Gastrocnemius medialis (tissue), 4 donors: ENCODE measurements around the gene STARD7. TPM values are rescaled to one million over a fixed set of nuclear protein-coding genes. Genes with fewer than 3 reads are reported as not detected.

Experiments
- ATAC-seq, 2 donors: fragments of 150-250 bp; one replicate each; pipeline ENCODE4 v1.9.1; 2016
- DNase-seq, 2 donors: peaks; one replicate each; pipeline ENCODE4 v3.0.0-alpha.2; 2019
- H3K27ac ChIP-seq, 4 donors: fragments of 200-600 bp; sonication (generic); 1 replicate in 1 of 4; 2 replicates in 3 of 4; pipeline ENCODE4 v1.5.1; 2016 to 2018; ENCODE audit warnings: mild to moderate bottlenecking in 2 of 4, moderate library complexity in 1 of 4
- H3K27me3 ChIP-seq, 3 donors: fragments of 200-600 bp; sonication (generic) in 2 of 3; 1 replicate in 1 of 3; 2 replicates in 2 of 3; pipeline versions ENCODE4 v1.5.1 to v1.6.0; 2016 to 2019; ENCODE audit warnings: mild to moderate bottlenecking in 1 of 3, moderate library complexity in 1 of 3
- H3K36me3 ChIP-seq, 2 donors: fragments of 200-600 bp; sonication (generic) in 1 of 2; one replicate each; pipeline ENCODE4 v1.5.1; 2017 to 2018
- H3K4me1 ChIP-seq, 2 donors: fragments of 200-600 bp; sonication (generic) in 1 of 2; one replicate each; pipeline ENCODE4 v1.5.1; 2016 to 2017; ENCODE audit warnings: mild to moderate bottlenecking in 2 of 2
- H3K4me3 ChIP-seq, 4 donors: fragments of 200-600 bp; sonication (generic) in 3 of 4; 1 replicate in 1 of 4; 2 replicates in 3 of 4; pipeline ENCODE4 v1.5.1; 2016 to 2019; ENCODE audit warnings: mild to moderate bottlenecking in 2 of 4
- H3K9me3 ChIP-seq, 3 donors: fragments of 200-600 bp; sonication (generic) in 2 of 3; 1 replicate in 1 of 3; 2 replicates in 2 of 3; pipeline ENCODE4 v1.5.1; 2016 to 2019
- CTCF ChIP-seq, 5 experiments: fragments of 450-650 bp in 3 of 5; fragments of 200-600 bp in 2 of 5; sonication (generic) in 2 of 5; IDR thresholded peaks in 4 of 5; conservative IDR thresholded peaks in 1 of 5; 1 replicate in 4 of 5; 2 replicates in 1 of 5; pipeline ENCODE4 v1.5.1; 2016 to 2019; ENCODE audit warnings: antibody characterized with exemption in 5 of 5, mild to moderate bottlenecking in 3 of 5, moderate library complexity in 3 of 5
- POLR2A ChIP-seq, 2 donors: fragments of 450-650 bp; IDR thresholded peaks; one replicate each; pipeline ENCODE4 v1.6.1; 2017; ENCODE audit warnings: antibody characterized with exemption in 2 of 2, mild to moderate bottlenecking in 2 of 2, moderate library complexity in 2 of 2
- in situ Hi-C, 4 donors: fragments of 200-750 bp; cut with MboI; loops; one replicate each; pipeline versions ENCODE4 v1.15.0 to v1.8.0; 2017; ENCODE audit warnings: low sequenced_read_pairs in 4 of 4
- intact Hi-C: fragments of 100-400 bp; cut with DNase I; formaldehyde crosslinking; loops from one replicate; pipeline ENCODE4 v1.15.1; 2023; ENCODE audit warnings: low total_unique reads
- total RNA-seq, 4 donors: library from RNA; depleted of rRNA; stranded (reverse); fragments of >200 nt; gene quantifications; one replicate each; pipeline versions ENCODE4 v1.1.0 to v1.2.3, GENCODE V29; 2016

Gene STARD7
- total RNA-seq, 4 donors from 2014 or later: 237 to 512 (median 313) TPM

- Histone ChIP-seq H3K27ac (no peak overlapping the region), H3K9me3 (no peaks in the 10 kb centered on the region), H3K27me3 (no peaks in the 10 kb centered on the region), H3K4me3 (no peak overlapping the region), H3K4me1 (no peaks in the 10 kb centered on the region), H3K36me3 (no peaks in the 10 kb centered on the region)
- intact Hi-C loops (loop anchor here (10.0 kb wide), 1 partner anchor 367 kb away; the partner anchor contains the start of gene NEURL3), in situ Hi-C loops (loop anchor here in 2 of 4 donors (25.0 kb wide), 2 partner anchors 125 to 375 kb away; partner anchors contain the start of genes CIAO1 (in 1 of the 2), NEURL3 (in 1 of the 2) and TMEM127 (in 1 of the 2))
- TF ChIP-seq POLR2A (IDR thresholded peaks at IDR 0.05) (no peak), CTCF (IDR thresholded peaks at IDR 0.05 in 4 of 5, conservative IDR thresholded peaks at IDR 0.05 in 1 of 5) (no peak)
- no peak for DNase-seq
- ATAC-seq: no peak
Observed at GRCh38 chr2:96137321-96138178, 71.1 kb downstream of the STARD7 start.

- intact Hi-C loops: loop anchor here (10.0 kb wide), 1 partner anchor 369 kb away; the partner anchor contains the start of gene NEURL3
- Histone ChIP-seq H3K27ac (no peak overlapping the region), H3K36me3 (no peaks in the 10 kb centered on the region), H3K4me3 (no peak overlapping the region), H3K9me3 (no peaks in the 10 kb centered on the region), H3K4me1 (no peaks in the 10 kb centered on the region), H3K27me3 (no peaks in the 10 kb centered on the region)
- TF ChIP-seq POLR2A (IDR thresholded peaks at IDR 0.05) (no peak), CTCF (IDR thresholded peaks at IDR 0.05 in 4 of 5, conservative IDR thresholded peaks at IDR 0.05 in 1 of 5) (no peak)
- in situ Hi-C loops: loop anchor here in 2 of 4 donors (25.0 kb wide), 2 partner anchors 126 to 376 kb away; partner anchors contain the start of genes CIAO1 (in 1 of the 2), NEURL3 (in 1 of the 2) and TMEM127 (in 1 of the 2)
- no peak for DNase-seq
- no peak for ATAC-seq
Observed at GRCh38 chr2:96136129-96136720, 72.4 kb downstream of the STARD7 start.

GRCh38 chr2:96135621-96136020, 73.0 kb downstream of the STARD7 start:
- Histone ChIP-seq H3K4me1 (no peaks in the 10 kb centered on the region), H3K27me3 (no peaks in the 10 kb centered on the region), H3K4me3 (no peak overlapping the region), H3K27ac (no peak overlapping the region), H3K36me3 (no peaks in the 10 kb centered on the region), H3K9me3 (no peaks in the 10 kb centered on the region)
- in situ Hi-C loops (loop anchor here in 2 of 4 donors (25.0 kb wide), 2 partner anchors 127 to 377 kb away; partner anchors contain the start of genes CIAO1 (in 1 of the 2), NEURL3 (in 1 of the 2) and TMEM127 (in 1 of the 2)), intact Hi-C loops (loop anchor here (10.0 kb wide), 1 partner anchor 369 kb away; the partner anchor contains the start of gene NEURL3)
- no peak for TF ChIP-seq POLR2A (IDR thresholded peaks at IDR 0.05)
- no peak for TF ChIP-seq CTCF (IDR thresholded peaks at IDR 0.05 in 4 of 5, conservative IDR thresholded peaks at IDR 0.05 in 1 of 5)
- no peak for DNase-seq
- no peak for ATAC-seq

GRCh38 chr2:96135171-96135570, 73.5 kb downstream of the STARD7 start:
- in situ Hi-C loops (loop anchor here in 2 of 4 donors (25.0 kb wide), 2 partner anchors 127 to 377 kb away; partner anchors contain the start of genes CIAO1 (in 1 of the 2), NEURL3 (in 1 of the 2) and TMEM127 (in 1 of the 2)), intact Hi-C loops (loop anchor here (10.0 kb wide), 1 partner anchor 370 kb away; the partner anchor contains the start of gene NEURL3)
- H3K4me3 ChIP-seq: no peak overlapping the region
- no peak for ATAC-seq
- no peak overlapping the region for H3K27ac ChIP-seq
- DNase-seq: no peak
- TF ChIP-seq POLR2A (IDR thresholded peaks at IDR 0.05) (no peak), CTCF (IDR thresholded peaks at IDR 0.05 in 4 of 5, conservative IDR thresholded peaks at IDR 0.05 in 1 of 5) (no peak)
- H3K36me3 ChIP-seq: no peaks in the 10 kb centered on the region
- no peaks in the 10 kb centered on the region for H3K9me3 ChIP-seq
- H3K27me3 ChIP-seq: no peaks in the 10 kb centered on the region
- H3K4me1 ChIP-seq: no peaks in the 10 kb centered on the region

Other genes starting within 250 kb of the STARD7 start
- 1 to 10 TPM; 1.2 to 7.3 (median 1.6) TPM for gene ANKRD36C, start 217.0 kb downstream of the STARD7 start, total RNA-seq
- gene GPAT2, start 173.9 kb downstream of the STARD7 start, total RNA-seq: 1 to 10 TPM; 1.1 to 8.2 (median 4.9) TPM
- gene ADRA2B, start 92.3 kb downstream of the STARD7 start, total RNA-seq: 1 to 10 TPM; 2.4 to 5.6 (median 3.6) TPM
- not detected for gene ASTL, start 70.3 kb downstream of the STARD7 start, total RNA-seq
- gene DUSP2, start 63.4 kb downstream of the STARD7 start, total RNA-seq: 1 to 10 TPM; 1.6 to 4.0 (median 2.9) TPM
- gene TMEM127, start 57.2 kb upstream of the STARD7 start, total RNA-seq: 10 to 100 TPM; 27.1 to 38.8 (median 30.9) TPM
- 100 to 1,000 TPM in 1 of 4 donors, 10 to 100 TPM in 3; 73.5 to 102 (median 95.6) TPM for gene CIAO1, start 57.4 kb upstream of the STARD7 start, total RNA-seq
- gene SNRNP200, start 96.7 kb upstream of the STARD7 start, total RNA-seq: 10 to 100 TPM; 51.1 to 89.8 (median 67.4) TPM
- 1 to 10 TPM in 1 of 4 donors, under 1 TPM in 2, not detected in 1; 0.75 to 2.1 (median 0.82) TPM for gene ITPRIPL1, start 116.5 kb upstream of the STARD7 start, total RNA-seq
- gene NCAPH, start 126.9 kb upstream of the STARD7 start, total RNA-seq: 1 to 10 TPM in 1 of 4 donors, under 1 TPM in 3; 0.38 to 2.1 (median 0.54) TPM